ENCODE results near the gene STARD9. TPM values are rescaled to one million over a fixed set of nuclear protein-coding genes. Genes with fewer than 3 reads are reported as not detected.

Gene STARD9
- polyA plus RNA-seq, 1 of the 3 experiments (the other 2 are of a cell fraction) = 2.1 TPM

DNA sequence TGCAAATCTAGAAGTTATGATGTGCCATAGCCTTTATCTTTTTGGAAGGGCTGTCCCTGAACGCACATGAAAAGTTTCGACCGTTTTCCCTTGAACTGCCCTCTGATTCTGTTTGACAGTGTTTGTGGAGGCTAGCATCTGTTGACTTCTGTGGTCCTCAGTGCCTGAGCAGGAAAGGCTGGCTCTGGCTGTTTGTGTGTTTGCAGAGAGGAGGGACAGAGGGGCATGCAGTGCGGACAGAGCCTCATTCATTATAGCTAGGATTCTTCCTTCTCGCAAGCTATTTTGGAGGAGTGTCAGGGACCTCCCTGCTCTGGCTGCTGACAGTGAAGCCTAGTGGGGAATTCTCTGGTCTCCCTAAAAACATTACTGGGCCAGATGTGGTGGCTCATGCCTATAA, 97.0 kb downstream of the STARD9 start:
- Histone ChIP-seq H3K4me1 (ENCODE audit: control insufficient read depth in 1 of 2, insufficient read depth in 2 of 2, low read depth in 1 of 2, low read length in 1 of 2) (peaks cover 2 to 4% of the 10 kb centered on the region in 2 experiments; a peak in 1 of 4 replicates), H2AFZ (ENCODE audit: low read depth) (no peak overlapping the region), H3K79me2 (ENCODE audit: insufficient read depth) (no peaks in the 10 kb centered on the region), H3K4me2 (no peak overlapping the region), H3F3A (replicated peaks; ENCODE audit: insufficient read depth) (no peaks in the 10 kb centered on the region), H3K9me3 (no peaks in the 10 kb centered on the region), H3K9me2 (no peaks in the 10 kb centered on the region), H3K9ac (no peak overlapping the region), H4K20me1 (ENCODE audit: insufficient read depth) (no peaks in the 10 kb centered on the region), H3K27ac (ENCODE audit: low read depth in 2 of 2, low read length in 1 of 2) (no peak overlapping the region), H3K27me3 (ENCODE audit: insufficient read depth) (no peaks in the 10 kb centered on the region), H3K36me3 (replicated peaks in 1 of 2; ENCODE audit: control insufficient read depth in 1 of 2, insufficient read depth in 2 of 2, low read length in 1 of 2) (peaks cover 13 to 38% of the 10 kb centered on the region in 2 experiments), H3K4me3 (ENCODE audit: low read depth in 2 of 2, low read length in 1 of 2) (no peak overlapping the region)
- ChIA-PET CTCF (no interaction called here), POLR2A (no interaction called here)
- no peak for DNase-seq
- 100% methylated on average over 4 of the region's 5 CpGs for WGBS (ENCODE audit: low lambda C conversion rate)
- TF ChIP-seq NFIC (IDR thresholded peaks at IDR 0.05; ENCODE audit: borderline replicate concordance) (no peak), RFX5 (IDR thresholded peaks at IDR 0.05; ENCODE audit: low read length) (no peak), RAD21 (IDR thresholded peaks at IDR 0.05; ENCODE audit: low read length) (no peak), FOSL2 (IDR thresholded peaks at IDR 0.05; ENCODE audit: borderline replicate concordance, low read depth) (no peak), GABPA (IDR thresholded peaks at IDR 0.05; ENCODE audit: low read depth) (no peak), YY1 (IDR thresholded peaks at IDR 0.05; ENCODE audit: low read depth) (no peak), MEF2A (IDR thresholded peaks at IDR 0.05; ENCODE audit: borderline replicate concordance, low read depth) (no peak), JUND (IDR thresholded peaks at IDR 0.05) (no peak), FOXJ3 (CRISPR knock-in tag; IDR thresholded peaks at IDR 0.05) (no peak)
- TF ChIP-seq, protein P1, sequence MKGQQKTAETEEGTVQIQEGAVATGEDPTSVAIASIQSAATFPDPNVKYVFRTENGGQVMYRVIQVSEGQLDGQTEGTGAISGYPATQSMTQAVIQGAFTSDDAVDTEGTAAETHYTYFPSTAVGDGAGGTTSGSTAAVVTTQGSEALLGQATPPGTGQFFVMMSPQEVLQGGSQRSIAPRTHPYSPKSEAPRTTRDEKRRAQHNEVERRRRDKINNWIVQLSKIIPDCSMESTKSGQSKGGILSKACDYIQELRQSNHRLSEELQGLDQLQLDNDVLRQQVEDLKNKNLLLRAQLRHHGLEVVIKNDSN (IDR thresholded peaks at IDR 0.05; ENCODE audit: borderline replicate concordance, low read depth) = no peak
- TF ChIP-seq, protein P2, sequence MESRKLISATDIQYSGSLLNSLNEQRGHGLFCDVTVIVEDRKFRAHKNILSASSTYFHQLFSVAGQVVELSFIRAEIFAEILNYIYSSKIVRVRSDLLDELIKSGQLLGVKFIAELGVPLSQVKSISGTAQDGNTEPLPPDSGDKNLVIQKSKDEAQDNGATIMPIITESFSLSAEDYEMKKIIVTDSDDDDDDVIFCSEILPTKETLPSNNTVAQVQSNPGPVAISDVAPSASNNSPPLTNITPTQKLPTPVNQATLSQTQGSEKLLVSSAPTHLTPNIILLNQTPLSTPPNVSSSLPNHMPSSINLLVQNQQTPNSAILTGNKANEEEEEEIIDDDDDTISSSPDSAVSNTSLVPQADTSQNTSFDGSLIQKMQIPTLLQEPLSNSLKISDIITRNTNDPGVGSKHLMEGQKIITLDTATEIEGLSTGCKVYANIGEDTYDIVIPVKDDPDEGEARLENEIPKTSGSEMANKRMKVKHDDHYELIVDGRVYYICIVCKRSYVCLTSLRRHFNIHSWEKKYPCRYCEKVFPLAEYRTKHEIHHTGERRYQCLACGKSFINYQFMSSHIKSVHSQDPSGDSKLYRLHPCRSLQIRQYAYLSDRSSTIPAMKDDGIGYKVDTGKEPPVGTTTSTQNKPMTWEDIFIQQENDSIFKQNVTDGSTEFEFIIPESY (IDR thresholded peaks at IDR 0.05; ENCODE audit: borderline replicate concordance, low read depth) = no peak
- TF ChIP-seq, protein P3, sequence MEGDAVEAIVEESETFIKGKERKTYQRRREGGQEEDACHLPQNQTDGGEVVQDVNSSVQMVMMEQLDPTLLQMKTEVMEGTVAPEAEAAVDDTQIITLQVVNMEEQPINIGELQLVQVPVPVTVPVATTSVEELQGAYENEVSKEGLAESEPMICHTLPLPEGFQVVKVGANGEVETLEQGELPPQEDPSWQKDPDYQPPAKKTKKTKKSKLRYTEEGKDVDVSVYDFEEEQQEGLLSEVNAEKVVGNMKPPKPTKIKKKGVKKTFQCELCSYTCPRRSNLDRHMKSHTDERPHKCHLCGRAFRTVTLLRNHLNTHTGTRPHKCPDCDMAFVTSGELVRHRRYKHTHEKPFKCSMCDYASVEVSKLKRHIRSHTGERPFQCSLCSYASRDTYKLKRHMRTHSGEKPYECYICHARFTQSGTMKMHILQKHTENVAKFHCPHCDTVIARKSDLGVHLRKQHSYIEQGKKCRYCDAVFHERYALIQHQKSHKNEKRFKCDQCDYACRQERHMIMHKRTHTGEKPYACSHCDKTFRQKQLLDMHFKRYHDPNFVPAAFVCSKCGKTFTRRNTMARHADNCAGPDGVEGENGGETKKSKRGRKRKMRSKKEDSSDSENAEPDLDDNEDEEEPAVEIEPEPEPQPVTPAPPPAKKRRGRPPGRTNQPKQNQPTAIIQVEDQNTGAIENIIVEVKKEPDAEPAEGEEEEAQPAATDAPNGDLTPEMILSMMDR (IDR thresholded peaks at IDR 0.05) = no peak
- TF ChIP-seq, protein P4, sequence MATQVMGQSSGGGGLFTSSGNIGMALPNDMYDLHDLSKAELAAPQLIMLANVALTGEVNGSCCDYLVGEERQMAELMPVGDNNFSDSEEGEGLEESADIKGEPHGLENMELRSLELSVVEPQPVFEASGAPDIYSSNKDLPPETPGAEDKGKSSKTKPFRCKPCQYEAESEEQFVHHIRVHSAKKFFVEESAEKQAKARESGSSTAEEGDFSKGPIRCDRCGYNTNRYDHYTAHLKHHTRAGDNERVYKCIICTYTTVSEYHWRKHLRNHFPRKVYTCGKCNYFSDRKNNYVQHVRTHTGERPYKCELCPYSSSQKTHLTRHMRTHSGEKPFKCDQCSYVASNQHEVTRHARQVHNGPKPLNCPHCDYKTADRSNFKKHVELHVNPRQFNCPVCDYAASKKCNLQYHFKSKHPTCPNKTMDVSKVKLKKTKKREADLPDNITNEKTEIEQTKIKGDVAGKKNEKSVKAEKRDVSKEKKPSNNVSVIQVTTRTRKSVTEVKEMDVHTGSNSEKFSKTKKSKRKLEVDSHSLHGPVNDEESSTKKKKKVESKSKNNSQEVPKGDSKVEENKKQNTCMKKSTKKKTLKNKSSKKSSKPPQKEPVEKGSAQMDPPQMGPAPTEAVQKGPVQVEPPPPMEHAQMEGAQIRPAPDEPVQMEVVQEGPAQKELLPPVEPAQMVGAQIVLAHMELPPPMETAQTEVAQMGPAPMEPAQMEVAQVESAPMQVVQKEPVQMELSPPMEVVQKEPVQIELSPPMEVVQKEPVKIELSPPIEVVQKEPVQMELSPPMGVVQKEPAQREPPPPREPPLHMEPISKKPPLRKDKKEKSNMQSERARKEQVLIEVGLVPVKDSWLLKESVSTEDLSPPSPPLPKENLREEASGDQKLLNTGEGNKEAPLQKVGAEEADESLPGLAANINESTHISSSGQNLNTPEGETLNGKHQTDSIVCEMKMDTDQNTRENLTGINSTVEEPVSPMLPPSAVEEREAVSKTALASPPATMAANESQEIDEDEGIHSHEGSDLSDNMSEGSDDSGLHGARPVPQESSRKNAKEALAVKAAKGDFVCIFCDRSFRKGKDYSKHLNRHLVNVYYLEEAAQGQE (IDR thresholded peaks at IDR 0.05; ENCODE audit: low read depth, low read length) = no peak
